HCT116 (cell line): ENCODE measurements around the gene BRINP3. TPM values are rescaled to one million over a fixed set of nuclear protein-coding genes. Genes with fewer than 3 reads are reported as not detected.

Source experiments
- ATAC-seq: fragments of 200-7000 bp; cut with Tn5 transposase; 2 replicates; pipeline ENCODE4 v1.9.1; 2020; ENCODE audit warnings: mild to moderate bottlenecking, moderate library complexity
- BruUV-seq: library from RNA; stranded (reverse); fragments of 400-500 nt; replicated peaks from 2 replicates; lab custom pipeline; 2021; lab: Mats Ljungman, UMichigan
- CTCF ChIA-PET: fragments of 300-600 bp; sonication (Branson Sonifier 250); formaldehyde crosslinking; loops from one replicate; lab custom pipeline; 2021; ENCODE audit warnings: antibody characterized with exemption; lab: Charles Lee
- POLR2A ChIA-PET: fragments of 300-600, 350-600 bp; sonication (Branson Sonifier 250); formaldehyde crosslinking; loops from one replicate; lab custom pipeline; 2021; ENCODE audit warnings: antibody characterized with exemption; lab: Charles Lee
- RAD21 ChIA-PET, 2 experiments: fragments of 300-600 bp; sonication (Branson Sonifier 250); formaldehyde crosslinking; loops; one replicate each; lab custom pipeline; 2023; ENCODE audit warnings: low total read pairs in 2 of 2; ENCODE audit not compliant: uncharacterized antibody in 2 of 2, unreplicated experiment in 2 of 2, low non-redundant PET in 1 of 2; lab: Charles Lee
- DNase-seq: peaks from one replicate; pipeline ENCODE4 v3.0.0-alpha.2; 2010; ENCODE audit warnings: low read depth, low spot score
- H2AFZ ChIP-seq: fragments of 200-600 bp; shearing (Covaris generic), sonication (generic); 2 replicates; pipeline ENCODE4 v1.6.1; 2017; ENCODE audit warnings: low read depth, mixed run types, mixed read lengths, antibody characterized with exemption, low read length; ENCODE audit not compliant: poor library complexity, severe bottlenecking
- H3K27ac ChIP-seq: 2 replicates; pipeline ENCODE4 v1.5.1; 2012; ENCODE audit warnings: low read depth, low read length
- H3K27me3 ChIP-seq: fragments of 200-600 bp; sonication (generic); 2 replicates; pipeline ENCODE4 v1.6.1; 2016; ENCODE audit warnings: mixed run types, low read length, mixed read lengths; ENCODE audit not compliant: insufficient read depth
- H3K36me3 ChIP-seq, 2 experiments: fragments of 200-500 bp in 1 of 2; fragments of 200-600 bp in 1 of 2; sonication (Bioruptor generic) in 1 of 2; sonication (generic) in 1 of 2; 2 replicates each; pipeline versions ENCODE4 v1.5.1 to v1.6.1; 2014 to 2016; ENCODE audit warnings: low read length in 2 of 2, inconsistent platforms in 1 of 2, mixed read lengths in 1 of 2, mixed run types in 1 of 2; ENCODE audit not compliant: insufficient read depth in 2 of 2, control insufficient read depth in 1 of 2
- H3K4me1 ChIP-seq, 2 experiments: fragments of 200-600 bp in 1 of 2; sonication (generic) in 1 of 2; 2 replicates each; pipeline versions ENCODE4 v1.5.1 to v1.6.1; 2012 to 2017; ENCODE audit warnings: low read length in 2 of 2, inconsistent platforms in 1 of 2, mild to moderate bottlenecking in 1 of 2, mixed read lengths in 1 of 2, mixed run types in 1 of 2, moderate library complexity in 1 of 2; ENCODE audit not compliant: insufficient read depth in 2 of 2, control insufficient read depth in 1 of 2
- H3K4me2 ChIP-seq: fragments of 200-600 bp; sonication (generic); 2 replicates; pipeline ENCODE4 v1.6.1; 2017; ENCODE audit warnings: mixed run types, low read length, mixed read lengths
- H3K4me3 ChIP-seq, 2 experiments: fragments of 200-600 bp in 1 of 2; sonication (generic) in 1 of 2; replicated peaks in 1 of 2; 2 replicates each; pipeline ENCODE4 v1.5.1; 2011 to 2016; ENCODE audit warnings: low read length in 2 of 2, control low read depth in 1 of 2, low read depth in 1 of 2, mild to moderate bottlenecking in 1 of 2, mixed read lengths in 1 of 2, mixed run types in 1 of 2
- H3K79me2 ChIP-seq: fragments of 200-600 bp; sonication (generic); 2 replicates; pipeline ENCODE4 v1.6.1; 2017; ENCODE audit warnings: mild to moderate bottlenecking, mixed run types, low read length, moderate library complexity, mixed read lengths; ENCODE audit not compliant: insufficient read depth
- H3K9ac ChIP-seq: fragments of 200-600 bp; sonication (generic); 2 replicates; pipeline ENCODE4 v1.6.1; 2016; ENCODE audit warnings: low read length, mixed read lengths
- H3K9me2 ChIP-seq: fragments of 200-600 bp; sonication (generic), shearing (Covaris generic); 2 replicates; pipeline ENCODE4 v1.6.1; 2017; ENCODE audit warnings: mixed run types, mild to moderate bottlenecking, moderate library complexity; ENCODE audit not compliant: insufficient read depth
- H3K9me3 ChIP-seq, 2 experiments: fragments of 200-500 bp in 1 of 2; fragments of 200-600 bp in 1 of 2; sonication (Bioruptor generic) in 1 of 2; sonication (generic) in 1 of 2; 2 replicates each; pipeline ENCODE4 v1.6.1; 2014 to 2017; ENCODE audit warnings: low read length in 2 of 2, mixed read lengths in 2 of 2, inconsistent platforms in 1 of 2, low read depth in 1 of 2, mild to moderate bottlenecking in 1 of 2, mixed run types in 1 of 2, moderate library complexity in 1 of 2; ENCODE audit not compliant: control insufficient read depth in 1 of 2, insufficient read depth in 1 of 2
- H4K20me1 ChIP-seq: fragments of 200-600 bp; sonication (generic), shearing (Covaris generic); 2 replicates; pipeline ENCODE4 v1.6.1; 2017; ENCODE audit warnings: mixed run types, mild to moderate bottlenecking, moderate library complexity; ENCODE audit not compliant: insufficient read depth
- CBX3 ChIP-seq: IDR thresholded peaks from 2 replicates; pipeline ENCODE4 v1.6.1; 2012; ENCODE audit warnings: low read depth
- CEBPB ChIP-seq: IDR thresholded peaks from 2 replicates; pipeline ENCODE4 v1.6.1; 2012; ENCODE audit warnings: low read depth
- CTCF ChIP-seq, 3 experiments: fragments of 200-600 bp in 1 of 3; sonication (generic) in 1 of 3; IDR thresholded peaks in 2 of 3; conservative IDR thresholded peaks in 1 of 3; 2 replicates each; pipeline ENCODE4 v1.5.1; 2012 to 2017; ENCODE audit warnings: low read depth in 2 of 3, low read length in 2 of 3, antibody characterized with exemption in 1 of 3, borderline replicate concordance in 1 of 3, control low read depth in 1 of 3, mild to moderate bottlenecking in 1 of 3, mixed read lengths in 1 of 3, mixed run types in 1 of 3, moderate library complexity in 1 of 3; ENCODE audit not compliant: insufficient read depth in 1 of 3
- EGR1 ChIP-seq: IDR thresholded peaks from 2 replicates; pipeline ENCODE4 v1.6.1; 2012; ENCODE audit warnings: low read depth
- FOSL1 ChIP-seq: IDR thresholded peaks from 2 replicates; pipeline ENCODE4 v1.6.1; 2012; ENCODE audit warnings: low read depth
- JUND ChIP-seq: IDR thresholded peaks from 2 replicates; pipeline ENCODE4 v1.6.1; 2012
- POLR2A ChIP-seq: IDR thresholded peaks from 2 replicates; pipeline ENCODE4 v1.7.0; 2011; ENCODE audit warnings: borderline replicate concordance; ENCODE audit not compliant: insufficient read depth, insufficient read length; ENCODE audit errors: extremely low read depth
- POLR2AphosphoS5 ChIP-seq: IDR thresholded peaks from 2 replicates; pipeline ENCODE4 v1.6.1; 2011; ENCODE audit warnings: mild to moderate bottlenecking, low read depth, low read length, moderate library complexity
- SIN3A ChIP-seq: IDR thresholded peaks from 2 replicates; pipeline ENCODE4 v1.6.1; 2012; ENCODE audit warnings: low read depth
- SP1 ChIP-seq: IDR thresholded peaks from 2 replicates; pipeline ENCODE4 v1.6.1; 2012; ENCODE audit warnings: low read depth
- SRF ChIP-seq: IDR thresholded peaks from 2 replicates; pipeline ENCODE4 v1.6.1; 2012; ENCODE audit warnings: low read depth
- TCF7L2 ChIP-seq: IDR thresholded peaks from 2 replicates; pipeline ENCODE4 v1.7.0; 2011; ENCODE audit warnings: borderline replicate concordance, inconsistent platforms; ENCODE audit not compliant: insufficient read depth, insufficient read length; ENCODE audit errors: extremely low read depth
- YY1 ChIP-seq: IDR thresholded peaks from 2 replicates; pipeline ENCODE4 v1.6.1; 2011; ENCODE audit warnings: low read length, low read depth, moderate library complexity, mild to moderate bottlenecking; ENCODE audit not compliant: insufficient replicate concordance; ENCODE audit errors: extremely low read depth
- ZFX ChIP-seq: fragments of 450-650 bp; IDR thresholded peaks from 2 replicates; pipeline ENCODE4 v1.6.1; 2017
- intact Hi-C: fragments of 100-400 bp; cut with micrococcal nuclease; formaldehyde crosslinking; loops from 2 replicates; pipeline ENCODE4 v1.10.0; 2022
- total RNA-seq: library from RNA; stranded (reverse); gene quantifications from one replicate; pipeline ENCODE4 v1.2.1, GENCODE V29; 2021; ENCODE audit not compliant: unreplicated experiment
- TF ChIP-seq, protein P1 (sequence below): IDR thresholded peaks from 2 replicates; pipeline ENCODE4 v1.6.1; 2012

Gene BRINP3
- total RNA-seq, 1 experiment from 2014 or later, result not detected

GRCh38 chr1:190474650-190475211 is 2.9 kb downstream of the BRINP3 start (continued):
- TF ChIP-seq FOSL1, result no peak

DNA sequence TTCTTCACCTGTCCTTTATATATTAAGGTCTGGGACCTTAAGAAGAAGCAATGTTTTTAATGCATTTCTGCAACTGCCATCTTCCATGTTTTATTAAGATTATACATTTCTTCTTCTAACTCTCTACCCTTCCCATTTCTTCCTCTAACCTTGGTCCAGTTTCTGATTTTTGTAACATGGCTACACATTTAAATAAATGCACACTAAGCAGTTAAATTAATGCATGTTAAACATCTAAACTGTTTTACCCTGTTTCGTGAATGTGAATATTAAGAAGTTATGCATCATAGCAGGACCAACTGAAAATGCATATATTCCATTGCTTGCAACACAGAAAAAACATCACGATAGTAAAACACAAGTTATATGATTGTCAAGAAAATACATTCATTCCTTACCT is 3.7 kb downstream of the BRINP3 start:
- CTCF ChIA-PET, result no interaction called here
- no peaks in the 10 kb centered on the region for H4K20me1 ChIP-seq
- H3K9me2 ChIP-seq, result no peaks in the 10 kb centered on the region
- H3K4me1 ChIP-seq, result peaks cover 4 to 9% of the 10 kb centered on the region in 2 experiments; a peak in 3 of 4 replicates
- H3K27ac ChIP-seq, result no peak overlapping the region
- no TSS peak for BruUV-seq
- H3K4me2 ChIP-seq, result no peak overlapping the region
- no peaks in the 10 kb centered on the region for H3K79me2 ChIP-seq
- ATAC-seq (no peak), DNase-seq (no peak)
- H3K27me3 ChIP-seq, result no peaks in the 10 kb centered on the region
- no peaks in the 10 kb centered on the region for H3K9me3 ChIP-seq
- intact Hi-C loops, result no loop called here
- no peak overlapping the region for H3K4me3 ChIP-seq
- no peak overlapping the region for H3K9ac ChIP-seq
- TF ChIP-seq POLR2AphosphoS5 (no peak), CEBPB (no peak), CBX3 (no peak), TCF7L2 (no peak), ZFX (no peak), JUND (no peak)
- no peak overlapping the region for H2AFZ ChIP-seq
- H3K36me3 ChIP-seq, result no peaks in the 10 kb centered on the region
- RAD21 ChIA-PET, result no interaction called here
- POLR2A ChIA-PET, result no interaction called here

DNA sequence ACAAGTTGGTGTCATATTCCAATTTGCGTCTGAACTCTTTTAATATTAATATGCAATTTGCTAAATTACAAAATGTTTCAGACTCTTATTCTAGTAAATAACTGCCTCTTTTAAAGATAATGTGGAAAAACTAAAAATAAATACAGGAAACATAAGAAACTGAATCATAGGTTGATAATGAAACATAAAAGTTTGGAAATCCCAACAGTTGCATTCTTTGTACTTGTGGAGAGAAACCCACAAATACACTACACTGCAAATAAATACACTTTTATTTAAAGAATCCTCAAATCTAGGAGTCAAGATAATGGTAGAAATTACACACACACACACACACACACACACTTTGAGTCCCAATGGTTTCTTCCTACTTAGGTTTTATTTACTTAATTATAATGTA is 5.2 kb downstream of the BRINP3 start:
- Histone ChIP-seq H3K9ac (no peak overlapping the region), H3K4me2 (no peak overlapping the region), H3K9me2 (no peaks in the 10 kb centered on the region), H3K4me1 (peaks cover 3 to 4% of the 10 kb centered on the region in 2 experiments; a peak in 3 of 4 replicates), H4K20me1 (no peaks in the 10 kb centered on the region), H3K27ac (no peak overlapping the region), H3K27me3 (no peaks in the 10 kb centered on the region), H3K4me3 (no peak overlapping the region), H3K79me2 (no peaks in the 10 kb centered on the region), H3K36me3 (no peaks in the 10 kb centered on the region), H3K9me3 (no peaks in the 10 kb centered on the region), H2AFZ (no peak overlapping the region)
- ATAC-seq, result no peak
- intact Hi-C loops, result no loop called here
- ChIA-PET POLR2A (no interaction called here), CTCF (no interaction called here), RAD21 (no interaction called here)
- TF ChIP-seq POLR2A, result no peak
- no peak for TF ChIP-seq FOSL1
- no peak for TF ChIP-seq CBX3
- no peak for TF ChIP-seq SIN3A
- no peak for TF ChIP-seq YY1
- no peak for TF ChIP-seq EGR1
- no peak for TF ChIP-seq POLR2AphosphoS5
- TF ChIP-seq SRF, result no peak
- TF ChIP-seq SP1, result no peak
- no peak for TF ChIP-seq ZFX
- no peak for TF ChIP-seq CTCF (IDR thresholded peaks at IDR 0.05 in 2 of 3, conservative IDR thresholded peaks at IDR 0.05 in 1 of 3; ENCODE audit: borderline replicate concordance in 1 of 3, insufficient read depth in 1 of 3, low read depth in 2 of 3, low read length in 2 of 3)
- TF ChIP-seq, protein P1, sequence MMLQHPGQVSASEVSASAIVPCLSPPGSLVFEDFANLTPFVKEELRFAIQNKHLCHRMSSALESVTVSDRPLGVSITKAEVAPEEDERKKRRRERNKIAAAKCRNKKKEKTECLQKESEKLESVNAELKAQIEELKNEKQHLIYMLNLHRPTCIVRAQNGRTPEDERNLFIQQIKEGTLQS, result no peak
- no peak for DNase-seq
- no TSS peak for BruUV-seq
